Neural cell (in vitro differentiated cells): ENCODE data around the gene FOXJ1.

Experiments used
- EP300 ChIP-seq: fragments of 450-650 bp; conservative IDR thresholded peaks from 2 replicates; pipeline ENCODE4 v1.6.1; 2014; ENCODE audit warnings: antibody characterized with exemption, mild to moderate bottlenecking, moderate library complexity; ENCODE audit not compliant: poor library complexity, severe bottlenecking
- EZH2 ChIP-seq: fragments of 200-600, 300-800 bp; shearing (Covaris generic), sonication (generic); IDR thresholded peaks from 2 replicates; pipeline ENCODE4 v1.6.1; 2014; ENCODE audit warnings: antibody characterized with exemption, low read length, borderline replicate concordance, mild to moderate bottlenecking; ENCODE audit not compliant: insufficient read depth, poor library complexity, severe bottlenecking
- MXI1 ChIP-seq: fragments of 450-650 bp; conservative IDR thresholded peaks from 2 replicates; pipeline ENCODE4 v1.6.1; 2014; ENCODE audit warnings: antibody characterized with exemption, mild to moderate bottlenecking; ENCODE audit not compliant: poor library complexity, severe bottlenecking
- RAD21 ChIP-seq: fragments of 450-650 bp; conservative IDR thresholded peaks from 2 replicates; pipeline ENCODE4 v1.6.1; 2014; ENCODE audit warnings: antibody characterized with exemption, mild to moderate bottlenecking, moderate library complexity
- REST ChIP-seq: IDR thresholded peaks from 2 replicates; pipeline ENCODE4 v1.6.1; 2012; ENCODE audit warnings: borderline replicate concordance
- SMC3 ChIP-seq: fragments of 450-650 bp; conservative IDR thresholded peaks from 2 replicates; pipeline ENCODE4 v1.6.1; 2014; ENCODE audit warnings: antibody characterized with exemption, mild to moderate bottlenecking, moderate library complexity; ENCODE audit not compliant: poor library complexity
- TAF1 ChIP-seq: IDR thresholded peaks from 2 replicates; pipeline ENCODE4 v1.6.1; 2012; ENCODE audit warnings: low read depth
- TF ChIP-seq, protein P1 (sequence below): fragments of 450-650 bp; IDR thresholded peaks from 2 replicates; pipeline ENCODE4 v1.5.1; 2014; ENCODE audit warnings: antibody characterized with exemption, mild to moderate bottlenecking, moderate library complexity; ENCODE audit not compliant: poor library complexity, severe bottlenecking

DNA sequence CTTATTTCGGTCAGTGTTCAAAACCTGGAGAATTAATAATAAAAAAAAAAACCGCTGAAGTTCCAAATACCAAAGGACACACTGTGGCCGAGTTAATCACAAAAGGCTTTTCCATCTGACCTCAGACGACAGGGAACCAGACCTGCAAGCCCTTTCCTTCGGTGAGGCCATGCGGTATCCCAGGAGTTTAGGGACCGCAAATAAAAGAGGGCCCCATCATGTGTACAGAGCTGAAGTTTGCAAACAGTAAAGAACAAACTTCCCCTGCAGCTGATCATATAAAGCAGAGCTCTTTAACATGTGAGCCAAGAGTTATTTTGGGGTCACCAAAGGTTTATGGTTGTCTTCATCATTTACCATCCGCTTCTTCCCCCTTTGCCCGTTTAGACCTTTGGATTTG is 33.0 kb upstream of the FOXJ1 start:
- TF ChIP-seq, protein P1, sequence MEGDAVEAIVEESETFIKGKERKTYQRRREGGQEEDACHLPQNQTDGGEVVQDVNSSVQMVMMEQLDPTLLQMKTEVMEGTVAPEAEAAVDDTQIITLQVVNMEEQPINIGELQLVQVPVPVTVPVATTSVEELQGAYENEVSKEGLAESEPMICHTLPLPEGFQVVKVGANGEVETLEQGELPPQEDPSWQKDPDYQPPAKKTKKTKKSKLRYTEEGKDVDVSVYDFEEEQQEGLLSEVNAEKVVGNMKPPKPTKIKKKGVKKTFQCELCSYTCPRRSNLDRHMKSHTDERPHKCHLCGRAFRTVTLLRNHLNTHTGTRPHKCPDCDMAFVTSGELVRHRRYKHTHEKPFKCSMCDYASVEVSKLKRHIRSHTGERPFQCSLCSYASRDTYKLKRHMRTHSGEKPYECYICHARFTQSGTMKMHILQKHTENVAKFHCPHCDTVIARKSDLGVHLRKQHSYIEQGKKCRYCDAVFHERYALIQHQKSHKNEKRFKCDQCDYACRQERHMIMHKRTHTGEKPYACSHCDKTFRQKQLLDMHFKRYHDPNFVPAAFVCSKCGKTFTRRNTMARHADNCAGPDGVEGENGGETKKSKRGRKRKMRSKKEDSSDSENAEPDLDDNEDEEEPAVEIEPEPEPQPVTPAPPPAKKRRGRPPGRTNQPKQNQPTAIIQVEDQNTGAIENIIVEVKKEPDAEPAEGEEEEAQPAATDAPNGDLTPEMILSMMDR: no peak
- TF ChIP-seq EP300 (no peak), REST (no peak), TAF1 (no peak), MXI1 (no peak), RAD21 (no peak), SMC3 (no peak), EZH2 (no peak)
